Fibroblast of mammary gland (primary cell): Measurements from ENCODE around the gene JARID2.
A peak's percentile ranks its signal among the peaks of the same experiment; 100 is the strongest.

Experiments used
- DNase-seq: peaks from one replicate; pipeline ENCODE4 v3.0.0-alpha.2; 2010; ENCODE audit warnings: low read depth
- H3K4me3 ChIP-seq: 2 replicates; pipeline ENCODE4 v1.5.1; 2011; ENCODE audit warnings: low read depth, mild to moderate bottlenecking, low read length, moderate library complexity; ENCODE audit not compliant: control insufficient read depth
- CTCF ChIP-seq: conservative IDR thresholded peaks from 2 replicates; pipeline ENCODE4 v1.5.1; 2011; ENCODE audit warnings: low read depth, low read length, inconsistent platforms; ENCODE audit not compliant: control insufficient read depth, insufficient read depth

The JARID2 gene

GRCh38 chr6:15252195-15252594 lies 6.3 kb downstream of the JARID2 start:
- no peak overlapping the region for H3K4me3 ChIP-seq
- no peak for TF ChIP-seq CTCF
- no peak for DNase-seq

GRCh38 chr6:15253203-15254022 lies 7.5 kb downstream of the JARID2 start:
- no peak overlapping the region for H3K4me3 ChIP-seq
- DNase-seq = no peak
- TF ChIP-seq CTCF = no peak

GRCh38 chr6:15254070-15254975 lies 8.5 kb downstream of the JARID2 start:
- peak; percentile 15 for TF ChIP-seq CTCF
- peak; percentile 69 for DNase-seq
- H3K4me3 ChIP-seq = no peak overlapping the region

- no peak for TF ChIP-seq CTCF
- H3K4me3 ChIP-seq = no peak overlapping the region
- no peak for DNase-seq
Measured at GRCh38 chr6:15255481-15255880, 9.6 kb downstream of the JARID2 start.

GRCh38 chr6:15255909-15256395 lies 10.1 kb downstream of the JARID2 start:
- DNase-seq = no peak

More at GRCh38 chr6:15255909-15256395, 10.1 kb downstream of the JARID2 start:
- TF ChIP-seq CTCF = no peak
- H3K4me3 ChIP-seq = no peak overlapping the region
